ENCODE measurements around the gene PLEKHA6.

PLEKHA6 gene

DNA sequence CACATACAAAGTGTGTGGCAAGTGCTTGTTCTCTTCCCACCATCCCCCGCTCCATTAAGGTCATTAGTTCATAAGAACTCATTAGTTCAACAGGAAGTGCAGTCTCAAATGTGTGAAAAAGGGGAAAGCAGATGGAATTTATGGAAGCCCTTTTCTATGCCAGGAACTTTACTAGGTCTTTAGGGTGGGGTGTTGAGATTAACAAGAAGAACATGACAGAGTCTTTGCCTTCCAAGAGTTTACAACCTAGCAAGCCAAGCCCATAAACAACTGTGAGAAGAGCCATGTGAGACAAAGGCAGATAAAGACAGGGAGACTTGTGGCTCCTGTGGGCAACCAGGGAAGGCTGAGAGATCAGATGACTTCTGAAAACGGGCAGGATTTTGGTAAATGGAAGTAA, 21.4 kb downstream of the PLEKHA6 start:
- Histone ChIP-seq H3K27ac (no peak overlapping the region), H3K9me3 (no peaks in the 10 kb centered on the region)
- intact Hi-C loops (cut with DNase I; ENCODE audit: low total_unique reads) = no loop called here

DNA sequence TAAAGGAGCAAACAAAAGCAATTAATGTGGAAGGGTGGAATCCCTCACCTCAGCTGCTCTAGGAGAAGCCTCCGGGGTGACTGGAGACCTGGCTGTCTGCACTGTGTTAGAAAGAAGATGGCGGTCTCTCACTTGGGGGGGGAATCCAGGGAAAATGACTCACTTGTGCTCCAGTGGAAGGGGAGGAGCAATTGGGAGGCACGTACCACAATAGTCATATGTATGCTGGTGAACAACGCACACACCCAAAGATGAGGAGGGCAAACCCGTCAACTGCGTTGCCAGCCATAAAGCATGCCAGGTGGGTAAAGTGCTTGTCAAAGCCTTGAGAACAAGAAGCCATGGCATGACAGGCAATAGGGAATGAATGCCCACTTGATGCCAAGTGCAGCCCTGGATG, 22.1 kb downstream of the PLEKHA6 start:
- H3K9me3 ChIP-seq = no peaks in the 10 kb centered on the region
- no peak overlapping the region for H3K27ac ChIP-seq
- TF ChIP-seq, protein P1, sequence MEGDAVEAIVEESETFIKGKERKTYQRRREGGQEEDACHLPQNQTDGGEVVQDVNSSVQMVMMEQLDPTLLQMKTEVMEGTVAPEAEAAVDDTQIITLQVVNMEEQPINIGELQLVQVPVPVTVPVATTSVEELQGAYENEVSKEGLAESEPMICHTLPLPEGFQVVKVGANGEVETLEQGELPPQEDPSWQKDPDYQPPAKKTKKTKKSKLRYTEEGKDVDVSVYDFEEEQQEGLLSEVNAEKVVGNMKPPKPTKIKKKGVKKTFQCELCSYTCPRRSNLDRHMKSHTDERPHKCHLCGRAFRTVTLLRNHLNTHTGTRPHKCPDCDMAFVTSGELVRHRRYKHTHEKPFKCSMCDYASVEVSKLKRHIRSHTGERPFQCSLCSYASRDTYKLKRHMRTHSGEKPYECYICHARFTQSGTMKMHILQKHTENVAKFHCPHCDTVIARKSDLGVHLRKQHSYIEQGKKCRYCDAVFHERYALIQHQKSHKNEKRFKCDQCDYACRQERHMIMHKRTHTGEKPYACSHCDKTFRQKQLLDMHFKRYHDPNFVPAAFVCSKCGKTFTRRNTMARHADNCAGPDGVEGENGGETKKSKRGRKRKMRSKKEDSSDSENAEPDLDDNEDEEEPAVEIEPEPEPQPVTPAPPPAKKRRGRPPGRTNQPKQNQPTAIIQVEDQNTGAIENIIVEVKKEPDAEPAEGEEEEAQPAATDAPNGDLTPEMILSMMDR (IDR thresholded peaks at IDR 0.05) = no peak
- no peaks in the 10 kb centered on the region for H3K4me1 ChIP-seq
- no peaks in the 10 kb centered on the region for H3K36me3 ChIP-seq
- intact Hi-C loops (cut with DNase I; ENCODE audit: low total_unique reads) = no loop called here
- DNase-seq = no peak
- H3K27me3 ChIP-seq = peaks cover 0 to 6% of the 10 kb centered on the region in 2 donors
- H3K4me3 ChIP-seq = no peak overlapping the region

More for the DNA sequence above, 21.4 kb downstream of the PLEKHA6 start:
- no peak for DNase-seq
- no peak overlapping the region for H3K4me3 ChIP-seq
- no peaks in the 10 kb centered on the region for H3K36me3 ChIP-seq
- TF ChIP-seq, protein P1 (IDR thresholded peaks at IDR 0.05) = no peak
- no peaks in the 10 kb centered on the region for H3K4me1 ChIP-seq
- peaks cover 0 to 6% of the 10 kb centered on the region in 2 donors for H3K27me3 ChIP-seq

DNA sequence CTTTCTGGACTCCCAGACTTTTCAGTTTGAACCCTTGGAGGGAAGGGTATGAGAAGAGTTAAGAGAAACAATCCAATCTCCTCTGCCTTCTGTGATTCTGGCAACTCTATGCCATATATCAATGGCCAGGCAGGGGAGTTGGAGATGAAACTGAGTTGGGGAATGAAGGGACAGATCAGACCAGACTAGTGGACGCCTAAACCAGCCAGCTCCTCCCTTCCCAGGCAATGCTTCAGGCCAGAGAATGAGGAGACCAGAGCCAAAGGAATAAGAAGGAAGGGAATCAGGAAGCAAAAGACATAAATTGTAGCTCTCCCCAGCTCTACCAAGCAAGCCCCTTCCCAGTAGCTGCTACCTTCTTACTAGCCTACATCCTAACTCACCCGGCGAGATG, 22.7 kb downstream of the PLEKHA6 start:
- intact Hi-C loops (cut with DNase I; ENCODE audit: low total_unique reads) = no loop called here
- no peak for DNase-seq
- Histone ChIP-seq H3K4me3 (no peak overlapping the region), H3K27me3 (peaks cover 0 to 6% of the 10 kb centered on the region in 2 donors), H3K4me1 (no peaks in the 10 kb centered on the region), H3K27ac (no peak overlapping the region), H3K9me3 (no peaks in the 10 kb centered on the region), H3K36me3 (no peaks in the 10 kb centered on the region)
- TF ChIP-seq, protein P1 (IDR thresholded peaks at IDR 0.05) = no peak

DNA sequence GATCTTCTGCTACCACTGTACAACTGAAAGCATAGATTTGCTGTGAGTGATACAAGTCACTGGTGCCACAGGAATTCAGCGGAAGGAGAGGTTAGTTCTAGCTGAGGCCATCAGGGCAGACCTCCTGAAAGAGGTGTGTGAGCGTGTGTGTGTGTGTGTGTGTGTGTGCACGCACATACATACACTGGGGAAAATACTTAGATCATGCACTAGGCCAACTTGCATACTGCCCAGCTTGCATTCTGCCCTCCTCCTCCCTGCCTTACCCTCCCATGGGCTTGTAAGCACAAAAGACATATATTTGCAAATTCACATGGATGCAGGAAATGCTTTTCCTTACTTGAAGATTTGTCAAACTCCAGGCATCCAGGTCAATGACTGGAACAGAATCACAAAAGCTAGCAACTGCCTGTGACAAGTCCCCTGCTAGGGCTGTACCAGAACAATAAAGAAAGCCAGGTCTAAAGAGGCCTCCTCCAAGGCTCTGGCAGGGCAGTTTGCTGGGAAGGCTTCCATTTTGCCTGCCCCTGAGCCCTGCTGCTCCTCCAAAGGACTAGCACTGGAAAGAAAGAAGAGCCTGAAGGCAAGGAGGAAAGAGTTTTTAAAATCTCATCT, 23.2 kb downstream of the PLEKHA6 start:
- Histone ChIP-seq H3K9me3 (no peaks in the 10 kb centered on the region), H3K27ac (no peak overlapping the region), H3K36me3 (no peaks in the 10 kb centered on the region), H3K4me1 (no peaks in the 10 kb centered on the region), H3K4me3 (no peak overlapping the region), H3K27me3 (peaks cover 0 to 6% of the 10 kb centered on the region in 2 donors)
- intact Hi-C loops (cut with DNase I; ENCODE audit: low total_unique reads) = no loop called here
- TF ChIP-seq, protein P1 (IDR thresholded peaks at IDR 0.05) = no peak
- no peak for DNase-seq

- Histone ChIP-seq H3K9me3 (no peaks in the 10 kb centered on the region), H3K36me3 (no peaks in the 10 kb centered on the region), H3K4me1 (no peaks in the 10 kb centered on the region), H3K27ac (no peak overlapping the region), H3K4me3 (no peak overlapping the region), H3K27me3 (peaks cover 0 to 6% of the 10 kb centered on the region in 2 donors)
- TF ChIP-seq, protein P1 (IDR thresholded peaks at IDR 0.05) = no peak
- DNase-seq = no peak
- intact Hi-C loops (cut with DNase I; ENCODE audit: low total_unique reads) = no loop called here
Measured at GRCh38 chr1:204335533-204335932, 24.2 kb downstream of the PLEKHA6 start.

GRCh38 chr1:204335085-204335484, 24.6 kb downstream of the PLEKHA6 start:
- TF ChIP-seq, protein P1 (IDR thresholded peaks at IDR 0.05) = no peak
- Histone ChIP-seq H3K27me3 (peaks cover 0 to 6% of the 10 kb centered on the region in 2 donors), H3K27ac (no peak overlapping the region), H3K4me3 (no peak overlapping the region), H3K4me1 (no peaks in the 10 kb centered on the region), H3K36me3 (no peaks in the 10 kb centered on the region), H3K9me3 (no peaks in the 10 kb centered on the region)
- intact Hi-C loops (cut with DNase I; ENCODE audit: low total_unique reads) = no loop called here
- no peak for DNase-seq
